ENCODE results near the gene CDKN1B. TPM values are rescaled to one million over a fixed set of nuclear protein-coding genes. Genes with fewer than 3 reads are reported as not detected.

CDKN1B gene
- total RNA-seq, 1 donor from 2014 or later, result 40.9 TPM

GRCh38 chr12:12696562-12697383, 20.4 kb upstream of the CDKN1B start:
- intact Hi-C loops (cut with micrococcal nuclease), result loop anchor here (5.0 kb wide), 1 partner anchor 39 kb away; no protein-coding TSS in a partner anchor
- ATAC-seq (peak; percentile 95), DNase-seq (peak; percentile 94)

GRCh38 chr12:12699345-12699744, 17.8 kb upstream of the CDKN1B start:
- DNase-seq (no peak), ATAC-seq (no peak)
- intact Hi-C loops (cut with micrococcal nuclease), result loop anchor here (5.0 kb wide), 1 partner anchor 42 kb away; no protein-coding TSS in a partner anchor

- no peak for ATAC-seq
- DNase-seq, result no peak
- intact Hi-C loops (cut with micrococcal nuclease), result no loop called here
These were observed 16.9 kb upstream of the CDKN1B start for GRCh38 chr12:12700254-12700653.

- intact Hi-C loops (cut with micrococcal nuclease), result no loop called here
- no peak for DNase-seq
- no peak for ATAC-seq
These were observed 15.7 kb upstream of the CDKN1B start for GRCh38 chr12:12701457-12701856.

GRCh38 chr12:12704593-12705230, 12.5 kb upstream of the CDKN1B start:
- DNase-seq, result no peak
- peak; percentile 99 for ATAC-seq
- intact Hi-C loops (cut with micrococcal nuclease), result no loop called here

GRCh38 chr12:12705838-12706520, 11.2 kb upstream of the CDKN1B start:
- DNase-seq (peak; percentile 49), ATAC-seq (no peak)
- intact Hi-C loops (cut with micrococcal nuclease), result no loop called here

GRCh38 chr12:12713932-12714275, 3.3 kb upstream of the CDKN1B start:
- intact Hi-C loops (cut with micrococcal nuclease), result no loop called here
- no peak for ATAC-seq
- no peak for DNase-seq

GRCh38 chr12:12714276-12715021, 2.7 kb upstream of the CDKN1B start:
- ATAC-seq, result no peak
- peak; percentile 50 for DNase-seq
- intact Hi-C loops (cut with micrococcal nuclease), result no loop called here

- DNase-seq (no peak), ATAC-seq (no peak)
- intact Hi-C loops (cut with micrococcal nuclease), result no loop called here
These were observed 2.1 kb upstream of the CDKN1B start for GRCh38 chr12:12715128-12715458.

- intact Hi-C loops (cut with micrococcal nuclease), result no loop called here
- ATAC-seq (no peak), DNase-seq (no peak)
These were observed 1.6 kb upstream of the CDKN1B start for GRCh38 chr12:12715459-12716150.

- intact Hi-C loops (cut with micrococcal nuclease), result no loop called here
- ATAC-seq (peak; percentile 4), DNase-seq (no peak)
These were observed 896 bp upstream of the CDKN1B start for GRCh38 chr12:12716151-12716792.

- DNase-seq, result peak; percentile 46
These were observed 615 bp downstream of the CDKN1B start for GRCh38 chr12:12717586-12718380.

GRCh38 chr12:12718381-12718759, 1.2 kb downstream of the CDKN1B start:
- DNase-seq (no peak), ATAC-seq (no peak)
- intact Hi-C loops (cut with micrococcal nuclease), result no loop called here

More at GRCh38 chr12:12717586-12718380, 615 bp downstream of the CDKN1B start:
- peak; percentile 49 for ATAC-seq
- intact Hi-C loops (cut with micrococcal nuclease), result no loop called here

- intact Hi-C loops (cut with micrococcal nuclease), result no loop called here
- ATAC-seq, result no peak
These were observed 1.7 kb downstream of the CDKN1B start for GRCh38 chr12:12718853-12719252.

GRCh38 chr12:12719496-12719895, 2.3 kb downstream of the CDKN1B start:
- intact Hi-C loops (cut with micrococcal nuclease), result no loop called here
- ATAC-seq, result no peak
- DNase-seq, result no peak

More at GRCh38 chr12:12718853-12719252, 1.7 kb downstream of the CDKN1B start:
- no peak for DNase-seq

- DNase-seq (no peak), ATAC-seq (no peak)
- intact Hi-C loops (cut with micrococcal nuclease), result no loop called here
These were observed 2.9 kb downstream of the CDKN1B start for GRCh38 chr12:12720052-12720451.

GRCh38 chr12:12720672-12721161, 3.5 kb downstream of the CDKN1B start:
- DNase-seq (no peak), ATAC-seq (no peak)
- intact Hi-C loops (cut with micrococcal nuclease), result no loop called here

Data from left ventricle myocardium superior (tissue), 1 donor.